ENCODE results near the gene MLX. TPM values are rescaled to one million over a fixed set of nuclear protein-coding genes. Genes with fewer than 3 reads are reported as not detected.

Gene MLX
- total and polyA plus RNA-seq, 2 experiments from 2014 or later = 30.8 to 37.0 TPM

DNA sequence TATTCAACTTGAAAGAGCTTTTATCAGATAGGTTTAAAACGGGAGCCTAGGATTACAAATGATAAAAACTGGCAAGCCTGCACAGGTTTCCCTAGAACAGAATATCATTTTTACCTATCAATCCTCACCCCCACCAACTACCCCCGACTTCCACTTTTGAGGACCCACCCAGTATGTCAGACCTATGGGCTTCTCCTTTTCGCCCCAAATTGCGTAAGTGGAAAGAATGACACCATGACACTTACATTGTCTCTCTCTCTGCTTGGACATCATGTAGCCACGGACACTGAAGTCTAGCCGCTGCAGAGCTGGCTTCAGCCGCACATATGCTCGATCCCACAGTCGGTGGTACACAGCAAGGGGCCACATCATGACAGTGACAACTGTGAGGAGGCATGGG is 18.0 kb downstream of the MLX start:
- Histone ChIP-seq H3K4me1 (ENCODE audit: insufficient read depth) (no peaks in the 10 kb centered on the region), H3K27me3 (replicated peaks; ENCODE audit: insufficient read depth) (no peaks in the 10 kb centered on the region), H3K9me3 (ENCODE audit: low read depth) (no peaks in the 10 kb centered on the region), H3F3A (ENCODE audit: insufficient read depth) (0 out of 2 replicates have a peak, but pooled peaks cover 5% of the 10 kb centered on the region), H3K79me2 (ENCODE audit: insufficient read depth) (peaks cover 22% of the 10 kb centered on the region), H3K27ac (no peak overlapping the region), H3K9me2 (ENCODE audit: insufficient read depth) (no peaks in the 10 kb centered on the region), H3K4me3 (no peak overlapping the region), H3K36me3 (ENCODE audit: low read depth) (peaks cover 56% of the 10 kb centered on the region), H3K9ac (no peak overlapping the region), H4K20me1 (ENCODE audit: insufficient read depth) (no peaks in the 10 kb centered on the region), H2AFZ (no peak overlapping the region), H3K4me2 (ENCODE audit: unreplicated experiment) (no peak overlapping the region)
- 86 to 91% methylated on average over 9 of the region's 9 CpGs for WGBS, 2 experiments (ENCODE audit: low coverage in 1 of 2, low lambda C conversion rate in 2 of 2, missing lambda C conversion rate in 2 of 2)
- TF ChIP-seq EZH2phosphoT487 (IDR thresholded peaks at IDR 0.05; ENCODE audit: insufficient read depth, low read depth) = no peak
- DNase-seq = no peak
- in situ Hi-C loops (cut with MboI) = no loop called here

DNA sequence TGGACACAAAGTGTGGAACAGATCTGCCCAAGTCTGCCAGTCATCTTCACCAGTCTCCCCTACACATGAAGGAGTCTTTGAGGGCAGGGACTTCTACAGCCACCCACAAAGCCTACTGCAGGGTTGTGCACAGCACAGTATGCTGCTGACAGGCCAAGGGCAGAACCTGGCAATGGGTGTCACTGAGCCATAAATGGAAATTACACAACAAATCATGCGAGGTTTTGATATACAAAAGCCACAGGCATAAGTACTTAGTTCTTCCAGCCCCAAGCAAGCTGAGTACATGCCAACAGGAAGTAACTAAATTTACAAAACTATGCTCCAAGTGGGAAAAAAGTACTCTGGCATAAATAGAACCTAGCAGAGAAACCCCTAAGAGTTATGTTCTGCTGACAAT is 18.5 kb downstream of the MLX start:
- Histone ChIP-seq H3K4me3 (no peak overlapping the region), H3K9me3 (ENCODE audit: low read depth) (no peaks in the 10 kb centered on the region), H3K4me2 (ENCODE audit: unreplicated experiment) (no peak overlapping the region), H4K20me1 (ENCODE audit: insufficient read depth) (no peaks in the 10 kb centered on the region), H2AFZ (no peak overlapping the region), H3K9me2 (ENCODE audit: insufficient read depth) (no peaks in the 10 kb centered on the region), H3F3A (ENCODE audit: insufficient read depth) (0 out of 2 replicates have a peak, but pooled peaks cover 5% of the 10 kb centered on the region), H3K9ac (no peak overlapping the region), H3K79me2 (ENCODE audit: insufficient read depth) (peaks cover 22% of the 10 kb centered on the region), H3K4me1 (ENCODE audit: insufficient read depth) (no peaks in the 10 kb centered on the region), H3K27ac (no peak overlapping the region), H3K36me3 (ENCODE audit: low read depth) (peaks cover 60% of the 10 kb centered on the region), H3K27me3 (replicated peaks; ENCODE audit: insufficient read depth) (no peaks in the 10 kb centered on the region)
- 75 to 88% methylated on average over 1 of the region's 1 CpG for WGBS, 2 experiments (ENCODE audit: low coverage in 1 of 2, low lambda C conversion rate in 2 of 2, missing lambda C conversion rate in 2 of 2)
- DNase-seq = no peak
- in situ Hi-C loops (cut with MboI) = no loop called here
- no peak for TF ChIP-seq EZH2phosphoT487 (IDR thresholded peaks at IDR 0.05; ENCODE audit: insufficient read depth, low read depth)
- no peak for TF ChIP-seq EZH2 (IDR thresholded peaks at IDR 0.05; ENCODE audit: insufficient read depth, poor library complexity, severe bottlenecking)

- no peak overlapping the region for H2AFZ ChIP-seq
- DNase-seq = no peak
- no peak overlapping the region for H3K4me3 ChIP-seq
- no peak overlapping the region for H3K27ac ChIP-seq
- in situ Hi-C loops (cut with MboI) = no loop called here
- H3K36me3 ChIP-seq (ENCODE audit: low read depth) = peaks cover 70% of the 10 kb centered on the region
- H3K4me1 ChIP-seq (ENCODE audit: insufficient read depth) = no peaks in the 10 kb centered on the region
- no peaks in the 10 kb centered on the region for H4K20me1 ChIP-seq (ENCODE audit: insufficient read depth)
- no peaks in the 10 kb centered on the region for H3K27me3 ChIP-seq (replicated peaks; ENCODE audit: insufficient read depth)
- H3K9me2 ChIP-seq (ENCODE audit: insufficient read depth) = no peaks in the 10 kb centered on the region
- TF ChIP-seq EZH2phosphoT487 (IDR thresholded peaks at IDR 0.05; ENCODE audit: insufficient read depth, low read depth) (no peak), EZH2 (IDR thresholded peaks at IDR 0.05; ENCODE audit: insufficient read depth, poor library complexity, severe bottlenecking) (no peak)
- H3F3A ChIP-seq (ENCODE audit: insufficient read depth) = 0 out of 2 replicates have a peak, but pooled peaks cover 5% of the 10 kb centered on the region
- H3K9me3 ChIP-seq (ENCODE audit: low read depth) = no peaks in the 10 kb centered on the region
- no peak overlapping the region for H3K9ac ChIP-seq
- H3K79me2 ChIP-seq (ENCODE audit: insufficient read depth) = peaks cover 34% of the 10 kb centered on the region
- WGBS, 2 experiments (ENCODE audit: low coverage in 1 of 2, low lambda C conversion rate in 2 of 2, missing lambda C conversion rate in 2 of 2) = 78 to 80% methylated on average over 7 of the region's 7 CpGs
- H3K4me2 ChIP-seq (ENCODE audit: unreplicated experiment) = no peak overlapping the region
These were observed 19.8 kb downstream of the MLX start for GRCh38 chr17:42586514-42587230.

DNA sequence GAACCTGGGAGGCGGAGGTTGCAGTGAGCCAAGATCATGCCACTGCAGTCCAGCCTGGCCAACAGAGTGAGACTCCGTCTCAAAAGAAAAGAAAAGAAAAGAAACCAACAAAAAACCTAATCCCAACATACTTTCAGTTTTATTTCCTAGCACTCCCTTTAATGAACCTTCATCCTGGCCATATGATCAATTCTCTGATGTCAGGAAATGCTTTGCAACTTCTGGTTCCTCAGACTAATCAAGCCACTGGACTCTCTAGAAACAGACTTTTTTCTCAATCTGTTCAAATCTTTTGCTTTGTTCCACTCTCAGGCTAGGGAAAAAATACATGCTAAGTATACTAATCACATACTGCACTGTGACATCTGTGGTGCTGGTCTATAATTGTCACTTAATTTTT is 24.0 kb downstream of the MLX start:
- H3K4me3 ChIP-seq = no peak overlapping the region
- 85 to 100% methylated on average over 2 of the region's 2 CpGs for WGBS, 2 experiments (ENCODE audit: low coverage in 1 of 2, low lambda C conversion rate in 2 of 2, missing lambda C conversion rate in 2 of 2)
- in situ Hi-C loops (cut with MboI) = no loop called here

More for the DNA sequence above, 24.0 kb downstream of the MLX start:
- no peak overlapping the region for H3K9ac ChIP-seq
- DNase-seq = no peak
- no peaks in the 10 kb centered on the region for H3K9me3 ChIP-seq (ENCODE audit: low read depth)
- 0 out of 2 replicates have a peak, but pooled peaks cover 5% of the 10 kb centered on the region for H3F3A ChIP-seq (ENCODE audit: insufficient read depth)
- no peaks in the 10 kb centered on the region for H3K27me3 ChIP-seq (replicated peaks; ENCODE audit: insufficient read depth)
- H3K9me2 ChIP-seq (ENCODE audit: insufficient read depth) = no peaks in the 10 kb centered on the region
- H3K27ac ChIP-seq = no peak overlapping the region
- H3K79me2 ChIP-seq (ENCODE audit: insufficient read depth) = peaks cover 76% of the 10 kb centered on the region
- H2AFZ ChIP-seq = no peak overlapping the region
- peaks cover 41% of the 10 kb centered on the region for H3K36me3 ChIP-seq (ENCODE audit: low read depth)
- no peaks in the 10 kb centered on the region for H4K20me1 ChIP-seq (ENCODE audit: insufficient read depth)
- H3K4me1 ChIP-seq (ENCODE audit: insufficient read depth) = no peaks in the 10 kb centered on the region
- no peak overlapping the region for H3K4me2 ChIP-seq (ENCODE audit: unreplicated experiment)
- TF ChIP-seq EZH2 (IDR thresholded peaks at IDR 0.05; ENCODE audit: insufficient read depth, poor library complexity, severe bottlenecking) (no peak), EZH2phosphoT487 (IDR thresholded peaks at IDR 0.05; ENCODE audit: insufficient read depth, low read depth) (no peak)
